Osteocyte (in vitro differentiated cells): ENCODE data around the gene TRMO. TPM values are rescaled to one million over a fixed set of nuclear protein-coding genes. Genes with fewer than 3 reads are reported as not detected.
A peak's percentile ranks its signal among the peaks of the same experiment; 100 is the strongest.

Experiments used
- DNase-seq: peaks from one replicate; pipeline ENCODE4 v3.0.0; 2021; ENCODE audit warnings: mixed read lengths; ENCODE audit not compliant: unreplicated experiment; ENCODE audit errors: extremely low spot score
- H3K27ac Mint-ChIP-seq: one replicate; pipeline ENCODE4 v1.8.0; 2021; ENCODE audit warnings: mild to moderate bottlenecking, mixed read lengths; ENCODE audit not compliant: unreplicated experiment
- H3K27me3 Mint-ChIP-seq: one replicate; pipeline ENCODE4 v1.8.0; 2021; ENCODE audit warnings: mixed read lengths; ENCODE audit not compliant: unreplicated experiment
- H3K36me3 Mint-ChIP-seq: one replicate; pipeline ENCODE4 v1.8.0; 2021; ENCODE audit warnings: mixed read lengths; ENCODE audit not compliant: unreplicated experiment
- H3K4me1 Mint-ChIP-seq: one replicate; pipeline ENCODE4 v1.8.0; 2021; ENCODE audit warnings: mixed read lengths; ENCODE audit not compliant: unreplicated experiment
- H3K4me3 Mint-ChIP-seq: one replicate; pipeline ENCODE4 v1.8.0; 2021; ENCODE audit warnings: mild to moderate bottlenecking, moderate library complexity, mixed read lengths; ENCODE audit not compliant: unreplicated experiment
- H3K9me3 Mint-ChIP-seq: one replicate; pipeline ENCODE4 v1.8.0; 2021; ENCODE audit warnings: mixed read lengths; ENCODE audit not compliant: unreplicated experiment
- CTCF ChIP-seq: fragments of 200-600 bp; sonication (generic); IDR thresholded peaks from 2 replicates; pipeline ENCODE4 v1.5.0; 2021; ENCODE audit warnings: antibody characterized with exemption, mild to moderate bottlenecking, moderate library complexity
- total RNA-seq: library from RNA; stranded (reverse); gene quantifications from 2 replicates; pipeline ENCODE4 v1.2.1, GENCODE V29; 2021

The TRMO gene
- total RNA-seq, 1 donor from 2014 or later, result 10.6 TPM

- H3K4me1 Mint-ChIP-seq, result peaks cover 14% of the 10 kb centered on the region
- H3K27me3 Mint-ChIP-seq, result peaks cover 11% of the 10 kb centered on the region
- H3K9me3 Mint-ChIP-seq, result no peaks in the 10 kb centered on the region
- peak overlapping the region; percentile 15 for H3K27ac Mint-ChIP-seq
- no peak for TF ChIP-seq CTCF
- no peaks in the 10 kb centered on the region for H3K36me3 Mint-ChIP-seq
- H3K4me3 Mint-ChIP-seq, result no peak overlapping the region
- DNase-seq, result peak; percentile 8
These were observed 46.2 kb downstream of the TRMO start for GRCh38 chr9:97876061-97876460.

GRCh38 chr9:97875111-97875510, 47.2 kb downstream of the TRMO start:
- Mint-ChIP-seq H3K4me1 (peaks cover 14% of the 10 kb centered on the region), H3K27me3 (peaks cover 15% of the 10 kb centered on the region), H3K9me3 (no peaks in the 10 kb centered on the region), H3K4me3 (no peak overlapping the region), H3K36me3 (no peaks in the 10 kb centered on the region), H3K27ac (no peak overlapping the region)
- TF ChIP-seq CTCF, result no peak
- DNase-seq, result peak; percentile 56

GRCh38 chr9:97874624-97875023, 47.7 kb downstream of the TRMO start:
- no peaks in the 10 kb centered on the region for H3K9me3 Mint-ChIP-seq
- H3K27ac Mint-ChIP-seq, result no peak overlapping the region
- no peak for TF ChIP-seq CTCF
- DNase-seq, result peak; percentile 46
- peaks cover 14% of the 10 kb centered on the region for H3K4me1 Mint-ChIP-seq
- H3K4me3 Mint-ChIP-seq, result no peak overlapping the region
- H3K36me3 Mint-ChIP-seq, result no peaks in the 10 kb centered on the region
- H3K27me3 Mint-ChIP-seq, result peaks cover 18% of the 10 kb centered on the region

- TF ChIP-seq CTCF, result no peak
- peaks cover 24% of the 10 kb centered on the region for H3K27me3 Mint-ChIP-seq
- peak; percentile 38 for DNase-seq
- H3K4me3 Mint-ChIP-seq, result no peak overlapping the region
- peaks cover 14% of the 10 kb centered on the region for H3K4me1 Mint-ChIP-seq
- H3K36me3 Mint-ChIP-seq, result no peaks in the 10 kb centered on the region
- no peaks in the 10 kb centered on the region for H3K9me3 Mint-ChIP-seq
- no peak overlapping the region for H3K27ac Mint-ChIP-seq
These were observed 48.4 kb downstream of the TRMO start for GRCh38 chr9:97873882-97874281.

GRCh38 chr9:97873425-97873824, 48.9 kb downstream of the TRMO start:
- no peak for DNase-seq
- Mint-ChIP-seq H3K27me3 (peaks cover 27% of the 10 kb centered on the region), H3K9me3 (no peaks in the 10 kb centered on the region), H3K36me3 (no peaks in the 10 kb centered on the region), H3K4me3 (no peak overlapping the region), H3K27ac (no peak overlapping the region), H3K4me1 (peaks cover 14% of the 10 kb centered on the region)
- no peak for TF ChIP-seq CTCF
